Tibial nerve (tissue), 4 donors: ENCODE data around the gene SIRT1. TPM values are rescaled to one million over a fixed set of nuclear protein-coding genes. Genes with fewer than 3 reads are reported as not detected.

Experiments
- DNase-seq, 2 donors: peaks; one replicate each; pipeline ENCODE4 v3.0.0-alpha.2; 2019; ENCODE audit warnings: low spot score in 2 of 2
- H3K27ac ChIP-seq, 4 donors: fragments of 200-600 bp; sonication (generic) in 3 of 4; one replicate each; pipeline ENCODE4 v1.5.1; 2017 to 2019; ENCODE audit warnings: mild to moderate bottlenecking in 1 of 4
- H3K27me3 ChIP-seq, 2 donors: fragments of 200-600 bp; sonication (generic) in 1 of 2; one replicate each; pipeline versions ENCODE4 v1.5.1 to v1.6.0; 2017 to 2019
- H3K36me3 ChIP-seq, 3 donors: fragments of 200-600 bp; sonication (generic); one replicate each; pipeline ENCODE4 v1.5.1; 2018 to 2019
- H3K4me1 ChIP-seq, 4 donors: fragments of 200-600 bp; sonication (generic) in 3 of 4; one replicate each; pipeline ENCODE4 v1.5.1; 2017 to 2019
- H3K4me3 ChIP-seq, 4 donors: fragments of 200-600 bp; sonication (generic) in 3 of 4; one replicate each; pipeline ENCODE4 v1.5.1; 2017 to 2019; ENCODE audit warnings: mild to moderate bottlenecking in 1 of 4, moderate library complexity in 1 of 4
- H3K9me3 ChIP-seq, 4 donors: fragments of 200-600 bp; sonication (generic) in 3 of 4; one replicate each; pipeline ENCODE4 v1.5.1; 2017 to 2019
- CTCF ChIP-seq, 5 experiments: fragments of 200-600 bp in 3 of 5; fragments of 450-650 bp in 2 of 5; sonication (generic) in 3 of 5; IDR thresholded peaks; one replicate each; pipeline ENCODE4 v1.5.1; 2016 to 2019; ENCODE audit warnings: antibody characterized with exemption in 5 of 5, mild to moderate bottlenecking in 3 of 5, moderate library complexity in 2 of 5
- EP300 ChIP-seq, 2 donors: sonication (generic); formaldehyde crosslinking; IDR thresholded peaks; one replicate each; pipeline ENCODE4 v1.6.1; 2017; ENCODE audit warnings: antibody characterized with exemption in 2 of 2, mild to moderate bottlenecking in 1 of 2
- POLR2A ChIP-seq, 2 donors: fragments of 450-650 bp; IDR thresholded peaks; one replicate each; pipeline ENCODE4 v1.6.1; 2017; ENCODE audit warnings: antibody characterized with exemption in 2 of 2, mild to moderate bottlenecking in 2 of 2, moderate library complexity in 2 of 2
- WGBS, 2 donors: methylation state at CpG; one replicate each; pipeline ENCODE4 v1.1.5; 2018; 5-methylcytosine and 5-hydroxymethylcytosine counted together
- total RNA-seq, 4 donors: library from RNA; depleted of rRNA; stranded (reverse); fragments of >200 nt; gene quantifications; one replicate each; pipeline ENCODE4 v1.1.0, GENCODE V29; 2016

The SIRT1 gene
- total RNA-seq, 4 donors from 2014 or later = 23.4 to 42.8 (median 35.3) TPM

GRCh38 chr10:67923551-67923950, 39.1 kb downstream of the SIRT1 start:
- no peak for DNase-seq
- 93 to 97% methylated on average over 5 of the region's 5 CpGs for WGBS, 2 donors
- Histone ChIP-seq H3K27ac (no peak overlapping the region), H3K27me3 (no peaks in the 10 kb centered on the region), H3K4me3 (no peak overlapping the region), H3K4me1 (no peaks in the 10 kb centered on the region), H3K9me3 (no peaks in the 10 kb centered on the region), H3K36me3 (peaks cover 0 to 49% (median 0%) of the 10 kb centered on the region in 3 donors)
- TF ChIP-seq CTCF (IDR thresholded peaks at IDR 0.05) = no peak
- no peak for TF ChIP-seq POLR2A (IDR thresholded peaks at IDR 0.05)
- no peak for TF ChIP-seq EP300 (IDR thresholded peaks at IDR 0.05)

- H3K4me3 ChIP-seq = no peak overlapping the region
- no peak for DNase-seq
- WGBS, 2 donors = 89 to 91% methylated on average over 3 of the region's 3 CpGs
- H3K36me3 ChIP-seq = peaks cover 0 to 49% (median 0%) of the 10 kb centered on the region in 3 donors
- no peaks in the 10 kb centered on the region for H3K9me3 ChIP-seq
- TF ChIP-seq EP300 (IDR thresholded peaks at IDR 0.05) (no peak), CTCF (IDR thresholded peaks at IDR 0.05) (no peak), POLR2A (IDR thresholded peaks at IDR 0.05) (no peak)
- H3K27me3 ChIP-seq = no peaks in the 10 kb centered on the region
- H3K4me1 ChIP-seq = no peaks in the 10 kb centered on the region
- no peak overlapping the region for H3K27ac ChIP-seq
These were observed 39.7 kb downstream of the SIRT1 start for GRCh38 chr10:67924136-67924535.

DNA sequence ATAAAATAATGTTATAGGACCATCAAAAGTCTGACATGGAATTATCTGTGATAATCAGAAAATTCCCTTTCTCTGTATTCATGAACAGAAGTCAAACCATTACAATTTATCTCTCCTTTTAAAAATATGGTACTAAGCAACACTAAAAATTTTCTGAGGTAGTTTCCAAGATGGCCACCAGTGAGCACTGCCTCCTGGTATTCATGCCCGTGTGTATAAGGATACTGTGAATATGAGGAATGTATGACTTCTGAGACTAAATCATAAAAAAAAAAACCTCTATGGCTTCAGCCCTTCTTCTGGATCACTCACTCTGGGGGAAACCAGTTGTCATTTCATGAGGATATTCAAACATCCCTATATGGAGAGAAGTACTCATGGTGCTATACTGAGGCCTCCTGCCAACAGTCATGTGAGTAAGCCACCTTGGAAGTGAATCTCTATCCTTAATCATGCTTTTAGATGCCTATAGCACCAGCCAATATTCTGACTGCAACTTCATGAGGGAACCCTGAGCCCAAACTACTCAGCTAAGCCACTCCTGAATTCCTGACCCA, 41.1 kb downstream of the SIRT1 start:
- no peaks in the 10 kb centered on the region for H3K27me3 ChIP-seq
- peaks cover 0 to 53% (median 0%) of the 10 kb centered on the region in 3 donors for H3K36me3 ChIP-seq
- WGBS, 2 donors = 63% methylated on average over 1 of the region's 1 CpG
- no peaks in the 10 kb centered on the region for H3K4me1 ChIP-seq
- no peak overlapping the region for H3K4me3 ChIP-seq
- DNase-seq = no peak
- H3K9me3 ChIP-seq = no peaks in the 10 kb centered on the region
- H3K27ac ChIP-seq = no peak overlapping the region
- TF ChIP-seq CTCF (IDR thresholded peaks at IDR 0.05) (no peak), EP300 (IDR thresholded peaks at IDR 0.05) (no peak), POLR2A (IDR thresholded peaks at IDR 0.05) (no peak)

GRCh38 chr10:67926951-67927350, 42.5 kb downstream of the SIRT1 start:
- no peak for DNase-seq
- TF ChIP-seq POLR2A (IDR thresholded peaks at IDR 0.05) (no peak), EP300 (IDR thresholded peaks at IDR 0.05) (no peak), CTCF (IDR thresholded peaks at IDR 0.05) (no peak)
- no peaks in the 10 kb centered on the region for H3K9me3 ChIP-seq
- no peak overlapping the region for H3K4me3 ChIP-seq
- H3K27ac ChIP-seq = no peak overlapping the region
- 84 to 95% methylated on average over 1 of the region's 1 CpG for WGBS, 2 donors
- peaks cover 0 to 67% (median 3%) of the 10 kb centered on the region in 3 donors for H3K36me3 ChIP-seq
- H3K27me3 ChIP-seq = no peaks in the 10 kb centered on the region
- H3K4me1 ChIP-seq = no peaks in the 10 kb centered on the region

DNA sequence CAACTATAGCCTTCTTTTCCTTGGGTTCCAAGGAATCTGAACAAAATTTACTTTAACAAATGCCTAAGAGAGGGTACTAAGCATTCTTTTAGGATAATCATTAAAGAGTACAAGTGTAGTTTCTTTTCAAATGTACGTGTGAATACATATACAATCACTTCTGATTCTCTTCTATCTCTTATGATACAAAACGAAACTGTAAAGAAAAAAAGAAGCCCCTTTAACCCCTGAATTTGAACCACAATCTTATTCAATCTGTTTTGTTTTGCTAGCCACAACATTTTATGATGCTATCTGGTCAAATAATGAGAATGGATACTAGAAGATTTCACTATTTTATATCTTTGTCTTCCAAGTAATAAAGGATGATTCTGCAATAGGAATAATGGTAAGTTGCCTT, 48.7 kb downstream of the SIRT1 start:
- WGBS, 2 donors = 74 to 81% methylated on average over 2 of the region's 2 CpGs
- TF ChIP-seq EP300 (IDR thresholded peaks at IDR 0.05) (no peak), POLR2A (IDR thresholded peaks at IDR 0.05) (no peak), CTCF (IDR thresholded peaks at IDR 0.05) (no peak)
- Histone ChIP-seq H3K9me3 (no peaks in the 10 kb centered on the region), H3K27me3 (no peaks in the 10 kb centered on the region), H3K27ac (no peak overlapping the region), H3K4me3 (no peak overlapping the region), H3K4me1 (no peaks in the 10 kb centered on the region), H3K36me3 (peaks cover 0 to 74% (median 7%) of the 10 kb centered on the region in 3 donors)
- DNase-seq = no peak
